ENCODE measurements around the gene ASB10. TPM values are rescaled to one million over a fixed set of nuclear protein-coding genes. Genes with fewer than 3 reads are reported as not detected.

The ASB10 gene
- total and polyA plus RNA-seq, 4 donors = not detected

GRCh38 chr7:151128144-151128543 is 58.9 kb downstream of the ASB10 start (continued):
- no peak for TF ChIP-seq ZBTB33 (IDR thresholded peaks at IDR 0.05)

GRCh38 chr7:151126491-151127137 is 60.4 kb downstream of the ASB10 start:
- WGBS = 83% methylated on average over 19 of the region's 19 CpGs
- no peak for DNase-seq (ENCODE audit: low spot score)
- Histone ChIP-seq H3K27ac (ENCODE audit: low read depth in 1 of 2, low read length in 2 of 2) (no peak overlapping the region), H3K4me1 (ENCODE audit: control insufficient read depth in 4 of 4, insufficient read depth in 4 of 4, low read length in 3 of 4) (no peaks in the 10 kb centered on the region), H3K9me3 (ENCODE audit: control insufficient read depth in 4 of 4, low read length in 3 of 4) (no peaks in the 10 kb centered on the region), H3K27me3 (ENCODE audit: control insufficient read depth in 4 of 4, insufficient read depth in 4 of 4, low read length in 3 of 4) (no peaks in the 10 kb centered on the region), H3K36me3 (ENCODE audit: control insufficient read depth in 4 of 4, insufficient read depth in 3 of 4, low read depth in 1 of 4, low read length in 3 of 4) (peaks cover 4 to 32% (median 17%) of the 10 kb centered on the region in 4 donors), H3K9ac (ENCODE audit: low read depth in 1 of 2, low read length in 2 of 2) (no peak overlapping the region), H3K4me3 (ENCODE audit: low read depth in 1 of 3, low read length in 3 of 3) (no peak overlapping the region)
- TF ChIP-seq FOXA2 (IDR thresholded peaks at IDR 0.05) (no peak), YY1 (IDR thresholded peaks at IDR 0.05) (no peak), ATF3 (IDR thresholded peaks at IDR 0.05) (no peak)

- Histone ChIP-seq H3K9ac (ENCODE audit: low read depth in 1 of 2, low read length in 2 of 2) (no peak overlapping the region), H3K4me3 (ENCODE audit: low read depth in 1 of 3, low read length in 3 of 3) (no peak overlapping the region), H3K9me3 (ENCODE audit: control insufficient read depth in 4 of 4, low read length in 3 of 4) (no peaks in the 10 kb centered on the region), H3K27ac (ENCODE audit: low read depth in 1 of 2, low read length in 2 of 2) (no peak overlapping the region), H3K36me3 (ENCODE audit: control insufficient read depth in 4 of 4, insufficient read depth in 3 of 4, low read depth in 1 of 4, low read length in 3 of 4) (peaks cover 2 to 30% (median 17%) of the 10 kb centered on the region in 4 donors), H3K4me1 (ENCODE audit: control insufficient read depth in 4 of 4, insufficient read depth in 4 of 4, low read length in 3 of 4) (no peaks in the 10 kb centered on the region), H3K27me3 (ENCODE audit: control insufficient read depth in 4 of 4, insufficient read depth in 4 of 4, low read length in 3 of 4) (no peaks in the 10 kb centered on the region)
- WGBS = 73% methylated on average over 58 of the region's 58 CpGs
- DNase-seq (ENCODE audit: low spot score) = no peak
- TF ChIP-seq FOXA1 (IDR thresholded peaks at IDR 0.05) = no peak
- TF ChIP-seq ZBTB33 (IDR thresholded peaks at IDR 0.05) = no peak
- TF ChIP-seq HNF4G (IDR thresholded peaks at IDR 0.05) = no peak
- TF ChIP-seq REST (IDR thresholded peaks at IDR 0.05) = no peak
- no peak for TF ChIP-seq JUND (IDR thresholded peaks at IDR 0.05)
- no peak for TF ChIP-seq EGR1 (IDR thresholded peaks at IDR 0.05; ENCODE audit: low read depth in 2 of 2)
- no peak for TF ChIP-seq ATF3 (IDR thresholded peaks at IDR 0.05)
- no peak for TF ChIP-seq HNF4A (conservative IDR thresholded peaks at IDR 0.05)
- no peak for TF ChIP-seq TAF1 (conservative IDR thresholded peaks at IDR 0.05)
These were observed 61.1 kb downstream of the ASB10 start for GRCh38 chr7:151125846-151126481.

Other genes with a start within 250 kb of the ASB10 start
- 10 to 100 TPM in 1 of 2 donors, under 1 TPM in 1; 0.33 to 74.6 TPM for gene KCNH2, start 208.9 kb downstream of the ASB10 start, total RNA-seq
- under 1 TPM in 1 of 2 donors, not detected in 1; 0.18 TPM for gene KCNH2, start 208.9 kb downstream of the ASB10 start, polyA plus RNA-seq
- 1 to 10 TPM; 5.4 to 6.1 TPM for gene NOS3, start 196.2 kb downstream of the ASB10 start, total RNA-seq
- gene NOS3, start 196.2 kb downstream of the ASB10 start, polyA plus RNA-seq = 1 to 10 TPM; 1.6 to 4.9 TPM
- gene ATG9B, start 162.8 kb downstream of the ASB10 start, total RNA-seq = not detected
- gene ATG9B, start 162.8 kb downstream of the ASB10 start, polyA plus RNA-seq = under 1 TPM in 1 of 2 donors, not detected in 1; 0.61 TPM
- 10 to 100 TPM; 12.4 to 28.3 TPM for gene ABCB8, start 158.8 kb downstream of the ASB10 start, total RNA-seq
- gene ABCB8, start 158.8 kb downstream of the ASB10 start, polyA plus RNA-seq = 10 to 100 TPM; 16.7 to 30.2 TPM
- 1 to 10 TPM in 1 of 2 donors, under 1 TPM in 1; 0.05 to 1.0 TPM for gene ASIC3, start 138.7 kb downstream of the ASB10 start, total RNA-seq
- gene ASIC3, start 138.7 kb downstream of the ASB10 start, polyA plus RNA-seq = under 1 TPM; 0.22 to 0.55 TPM
- 1 to 10 TPM; 4.0 to 8.8 TPM for gene CDK5, start 129.4 kb downstream of the ASB10 start, total RNA-seq
- gene CDK5, start 129.4 kb downstream of the ASB10 start, polyA plus RNA-seq = 1 to 10 TPM; 6.0 to 9.0 TPM
- 10 to 100 TPM; 27.5 to 73.2 TPM for gene SLC4A2, start 127.7 kb downstream of the ASB10 start, total RNA-seq
- 10 to 100 TPM; 72.0 to 98.8 TPM for gene SLC4A2, start 127.7 kb downstream of the ASB10 start, polyA plus RNA-seq
- 10 to 100 TPM; 31.1 to 62.8 TPM for gene FASTK, start 106.4 kb downstream of the ASB10 start, total RNA-seq
- 10 to 100 TPM; 33.9 to 53.4 TPM for gene FASTK, start 106.4 kb downstream of the ASB10 start, polyA plus RNA-seq
- 10 to 100 TPM; 15.1 to 28.9 TPM for gene TMUB1, start 103.8 kb downstream of the ASB10 start, total RNA-seq
- 10 to 100 TPM; 32.0 to 51.7 TPM for gene TMUB1, start 103.8 kb downstream of the ASB10 start, polyA plus RNA-seq
- gene AGAP3, start 100.8 kb downstream of the ASB10 start, total RNA-seq = 10 to 100 TPM in 1 of 2 donors, 1 to 10 TPM in 1; 3.9 to 27.0 TPM
- gene AGAP3, start 100.8 kb downstream of the ASB10 start, polyA plus RNA-seq = 10 to 100 TPM; 10.1 to 25.2 TPM
- not detected for gene GBX1, start 19.6 kb downstream of the ASB10 start, total RNA-seq
- gene GBX1, start 19.6 kb downstream of the ASB10 start, polyA plus RNA-seq = not detected
- not detected for gene H2BK1, start 23.2 kb upstream of the ASB10 start, total RNA-seq
- not detected for gene H2BK1, start 23.2 kb upstream of the ASB10 start, polyA plus RNA-seq
- gene ABCF2, start 40.0 kb upstream of the ASB10 start, total RNA-seq = 10 to 100 TPM; 11.2 to 15.6 TPM
- 1 to 10 TPM; 6.3 to 9.9 TPM for gene ABCF2, start 40.0 kb upstream of the ASB10 start, polyA plus RNA-seq
- 10 to 100 TPM; 16.7 to 19.7 TPM for gene CHPF2, start 45.2 kb upstream of the ASB10 start, total RNA-seq
- gene CHPF2, start 45.2 kb upstream of the ASB10 start, polyA plus RNA-seq = 10 to 100 TPM in 1 of 2 donors, 1 to 10 TPM in 1; 4.1 to 19.5 TPM
- gene SMARCD3, start 61.4 kb upstream of the ASB10 start, total RNA-seq = 1 to 10 TPM; 2.1 to 5.6 TPM
- 1 to 10 TPM; 1.8 to 2.2 TPM for gene SMARCD3, start 61.4 kb upstream of the ASB10 start, polyA plus RNA-seq
- 10 to 100 TPM; 14.0 to 27.9 TPM for gene NUB1, start 154.6 kb upstream of the ASB10 start, total RNA-seq
- 10 to 100 TPM; 18.7 to 19.0 TPM for gene NUB1, start 154.6 kb upstream of the ASB10 start, polyA plus RNA-seq
- 1 to 10 TPM in 1 of 2 donors, under 1 TPM in 1; 0.75 to 4.9 TPM for gene WDR86, start 222.8 kb upstream of the ASB10 start, total RNA-seq
- gene WDR86, start 222.8 kb upstream of the ASB10 start, polyA plus RNA-seq = under 1 TPM; 0.35 to 0.78 TPM

All from liver (tissue), 9 donors.